Vagina (tissue), 2 donors: ENCODE results near the gene KIF3A. TPM values are rescaled to one million over a fixed set of nuclear protein-coding genes. Genes with fewer than 3 reads are reported as not detected.

Experiments
- DNase-seq, 2 donors: peaks; one replicate each; pipeline ENCODE4 v3.0.0-alpha.2; 2017; ENCODE audit errors: extremely low spot score in 2 of 2
- H3K27ac ChIP-seq: fragments of 200-600 bp; sonication (generic); one replicate; pipeline ENCODE4 v1.5.1; 2019
- H3K27me3 ChIP-seq: fragments of 200-600 bp; sonication (generic); one replicate; pipeline ENCODE4 v1.5.1; 2019
- H3K36me3 ChIP-seq, 2 donors: fragments of 200-600 bp; sonication (generic); one replicate each; pipeline ENCODE4 v1.5.1; 2017 to 2019
- H3K4me1 ChIP-seq: fragments of 200-600 bp; sonication (generic); one replicate; pipeline ENCODE4 v1.5.1; 2019
- H3K4me3 ChIP-seq, 2 donors: fragments of 200-600 bp; sonication (generic); 1 replicate in 1 of 2; 2 replicates in 1 of 2; pipeline ENCODE4 v1.5.1; 2016 to 2019
- H3K9me3 ChIP-seq: fragments of 200-600 bp; sonication (generic); one replicate; pipeline ENCODE4 v1.5.1; 2019
- POLR2A ChIP-seq, 2 donors: fragments of 450-650 bp; IDR thresholded peaks; one replicate each; pipeline ENCODE4 v1.6.1; 2017; ENCODE audit warnings: antibody characterized with exemption in 2 of 2, mild to moderate bottlenecking in 2 of 2, moderate library complexity in 2 of 2
- POLR2AphosphoS5 ChIP-seq, 2 donors: sonication (generic); formaldehyde crosslinking; IDR thresholded peaks; one replicate each; pipeline ENCODE4 v1.9.0; 2017; ENCODE audit warnings: antibody characterized with exemption in 2 of 2, mild to moderate bottlenecking in 2 of 2, low read depth in 1 of 2; ENCODE audit not compliant: insufficient read depth in 1 of 2
- intact Hi-C: fragments of 100-400 bp; cut with DNase I; formaldehyde crosslinking; loops from one replicate; pipeline ENCODE4 v1.15.1; 2023
- total RNA-seq: library from RNA; depleted of rRNA; stranded (reverse); fragments of >200 nt; gene quantifications from one replicate; pipeline ENCODE4 v1.2.3, GENCODE V29; 2016
- TF ChIP-seq, protein P1 (sequence below), 3 experiments: fragments of 450-650 bp in 2 of 3; fragments of 200-600 bp in 1 of 3; sonication (generic) in 1 of 3; IDR thresholded peaks; one replicate each; pipeline ENCODE4 v1.5.1; 2017 to 2019; ENCODE audit warnings: antibody characterized with exemption in 3 of 3, mild to moderate bottlenecking in 2 of 3, moderate library complexity in 2 of 3

KIF3A gene
- total RNA-seq, 1 donor from 2014 or later = 20.6 TPM

DNA sequence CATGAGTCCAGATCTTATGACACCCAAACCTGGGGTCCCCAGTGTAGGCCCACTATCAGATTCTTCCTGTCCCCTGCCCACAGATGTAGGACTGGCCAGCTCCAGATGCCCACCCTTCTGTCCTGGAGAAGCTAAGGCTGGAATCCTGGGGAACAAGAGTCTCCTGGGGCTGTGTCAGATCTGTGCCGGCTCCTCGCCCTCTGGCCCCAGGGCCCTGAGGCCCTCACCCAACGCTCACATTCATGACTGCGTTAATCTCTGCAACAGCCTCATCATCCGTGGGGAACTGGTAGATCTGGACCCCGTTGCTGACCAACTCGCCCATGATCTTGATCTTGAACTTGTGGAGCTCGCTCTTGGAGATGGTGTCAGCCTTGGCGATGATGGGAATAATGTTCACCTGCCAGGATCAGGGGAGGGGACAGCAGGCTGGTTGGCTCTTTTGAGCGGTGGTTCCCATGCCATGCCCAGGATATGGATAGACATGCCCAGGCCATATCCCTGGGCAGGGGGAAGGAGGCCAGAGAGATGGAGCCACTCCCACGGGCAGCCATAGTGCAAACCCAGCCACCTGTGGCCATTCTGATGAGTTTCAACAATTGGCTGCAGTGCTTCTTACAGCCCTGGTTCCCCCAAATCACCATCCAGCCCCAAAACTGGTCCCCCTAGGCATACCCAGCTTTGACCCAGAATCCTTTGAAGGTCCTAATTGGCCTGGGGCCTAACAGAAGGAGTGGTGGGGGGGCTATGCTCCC lies 25.1 kb upstream of the KIF3A start:
- no peaks in the 10 kb centered on the region for H3K27me3 ChIP-seq
- peak; percentile 71 to 89 for DNase-seq
- H3K36me3 ChIP-seq = peaks cover 4 to 42% of the 10 kb centered on the region in 2 donors
- intact Hi-C loops = no loop called here
- no peak overlapping the region for H3K27ac ChIP-seq
- TF ChIP-seq POLR2A (IDR thresholded peaks at IDR 0.05) = no peak
- TF ChIP-seq, protein P1, sequence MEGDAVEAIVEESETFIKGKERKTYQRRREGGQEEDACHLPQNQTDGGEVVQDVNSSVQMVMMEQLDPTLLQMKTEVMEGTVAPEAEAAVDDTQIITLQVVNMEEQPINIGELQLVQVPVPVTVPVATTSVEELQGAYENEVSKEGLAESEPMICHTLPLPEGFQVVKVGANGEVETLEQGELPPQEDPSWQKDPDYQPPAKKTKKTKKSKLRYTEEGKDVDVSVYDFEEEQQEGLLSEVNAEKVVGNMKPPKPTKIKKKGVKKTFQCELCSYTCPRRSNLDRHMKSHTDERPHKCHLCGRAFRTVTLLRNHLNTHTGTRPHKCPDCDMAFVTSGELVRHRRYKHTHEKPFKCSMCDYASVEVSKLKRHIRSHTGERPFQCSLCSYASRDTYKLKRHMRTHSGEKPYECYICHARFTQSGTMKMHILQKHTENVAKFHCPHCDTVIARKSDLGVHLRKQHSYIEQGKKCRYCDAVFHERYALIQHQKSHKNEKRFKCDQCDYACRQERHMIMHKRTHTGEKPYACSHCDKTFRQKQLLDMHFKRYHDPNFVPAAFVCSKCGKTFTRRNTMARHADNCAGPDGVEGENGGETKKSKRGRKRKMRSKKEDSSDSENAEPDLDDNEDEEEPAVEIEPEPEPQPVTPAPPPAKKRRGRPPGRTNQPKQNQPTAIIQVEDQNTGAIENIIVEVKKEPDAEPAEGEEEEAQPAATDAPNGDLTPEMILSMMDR (IDR thresholded peaks at IDR 0.05) = no peak
- no peak for TF ChIP-seq POLR2AphosphoS5 (IDR thresholded peaks at IDR 0.05; ENCODE audit: insufficient read depth in 1 of 2, low read depth in 1 of 2)
- H3K4me1 ChIP-seq = peaks cover 23% of the 10 kb centered on the region
- no peak overlapping the region for H3K4me3 ChIP-seq
- no peaks in the 10 kb centered on the region for H3K9me3 ChIP-seq

DNA sequence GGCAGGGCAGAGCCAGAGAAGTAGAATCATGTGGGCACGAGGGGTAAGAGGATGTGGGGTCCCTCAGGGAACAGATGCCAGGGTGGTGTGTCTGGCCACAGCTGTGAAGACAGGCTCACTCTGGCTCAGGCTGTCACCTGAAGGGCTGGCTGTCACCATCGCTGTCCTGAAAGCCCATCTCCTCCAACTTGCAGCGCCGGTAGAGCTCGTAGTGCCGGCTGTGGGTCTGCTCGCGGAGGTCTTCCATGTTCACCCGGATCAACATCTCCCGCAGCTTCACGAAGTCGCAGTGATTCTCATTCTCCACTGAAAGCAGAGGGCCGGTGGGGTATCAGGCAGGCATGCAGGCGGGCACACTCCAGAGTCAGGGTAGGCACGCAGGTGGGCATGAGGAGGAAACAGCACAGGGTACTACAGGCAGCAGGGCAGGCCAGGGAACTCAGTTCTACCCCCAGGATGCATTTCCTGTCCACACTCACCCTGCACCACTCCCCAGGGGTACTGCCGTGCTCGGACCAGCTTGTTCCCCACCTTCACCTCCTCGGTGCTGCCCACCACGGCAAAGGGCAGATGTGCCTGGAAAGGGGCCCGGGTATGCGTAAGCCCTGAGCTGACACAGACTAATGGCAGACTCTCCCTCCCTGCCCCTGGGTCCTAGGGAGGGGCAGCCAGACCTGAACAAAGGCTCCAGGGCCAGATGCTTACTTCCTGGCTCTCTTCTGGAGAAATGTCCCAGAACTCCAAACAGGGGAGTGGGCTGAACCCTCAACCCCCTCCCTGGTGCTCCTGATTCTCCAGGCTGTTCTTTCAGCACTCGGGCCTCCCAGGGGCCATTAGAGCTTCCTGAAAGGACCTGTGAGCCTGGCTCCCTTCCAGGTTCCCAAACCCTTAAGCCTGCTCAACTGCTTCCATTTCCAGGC lies 24.2 kb upstream of the KIF3A start:
- TF ChIP-seq POLR2A (IDR thresholded peaks at IDR 0.05) (no peak), POLR2AphosphoS5 (IDR thresholded peaks at IDR 0.05; ENCODE audit: insufficient read depth in 1 of 2, low read depth in 1 of 2) (no peak)
- TF ChIP-seq, protein P1 (IDR thresholded peaks at IDR 0.05) = no peak
- intact Hi-C loops = no loop called here
- no peak overlapping the region for H3K4me3 ChIP-seq
- no peaks in the 10 kb centered on the region for H3K9me3 ChIP-seq
- no peak overlapping the region for H3K27ac ChIP-seq
- peak; percentile 67 to 90 for DNase-seq
- H3K4me1 ChIP-seq = peaks cover 14% of the 10 kb centered on the region
- peaks cover 4 to 42% of the 10 kb centered on the region in 2 donors for H3K36me3 ChIP-seq
- no peaks in the 10 kb centered on the region for H3K27me3 ChIP-seq

DNA sequence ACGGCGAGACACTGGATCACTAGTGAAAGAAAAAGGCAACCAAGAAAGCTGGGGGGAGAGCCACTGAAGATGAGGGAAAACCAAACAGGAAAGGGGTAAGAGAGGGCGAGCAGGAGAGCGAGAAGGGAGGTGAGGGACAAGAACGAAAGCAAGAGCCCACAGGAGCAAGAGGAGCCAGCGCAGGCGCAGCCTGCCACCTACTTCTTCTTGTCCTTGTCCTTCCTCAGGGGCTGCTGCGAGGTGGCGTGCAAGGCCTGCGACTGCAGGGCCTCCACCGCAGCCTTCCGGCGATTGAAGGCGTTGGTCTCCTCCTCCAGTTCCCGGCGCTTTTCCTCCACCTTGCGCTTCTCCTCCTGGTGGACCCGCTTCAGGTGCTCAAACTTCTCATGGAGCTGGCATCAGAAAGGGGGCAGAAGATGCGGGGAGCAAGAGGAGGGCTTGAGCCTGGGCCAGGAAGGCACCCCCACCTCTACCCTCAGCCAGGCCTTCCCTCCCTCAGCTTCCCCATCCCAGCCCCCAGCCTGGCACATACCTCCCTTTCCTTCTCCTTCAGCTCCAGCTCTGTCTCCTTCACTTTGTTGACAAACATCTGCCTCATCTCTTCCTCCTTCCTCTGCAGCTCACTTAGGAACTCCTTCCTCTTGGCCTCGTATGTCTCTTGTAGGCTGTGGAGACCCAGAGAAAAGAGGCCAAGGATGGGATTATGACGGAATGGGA lies 23.4 kb upstream of the KIF3A start:
- TF ChIP-seq, protein P1 (IDR thresholded peaks at IDR 0.05) = no peak
- TF ChIP-seq POLR2A (IDR thresholded peaks at IDR 0.05) (no peak), POLR2AphosphoS5 (IDR thresholded peaks at IDR 0.05; ENCODE audit: insufficient read depth in 1 of 2, low read depth in 1 of 2) (no peak)
- intact Hi-C loops = no loop called here

DNA sequence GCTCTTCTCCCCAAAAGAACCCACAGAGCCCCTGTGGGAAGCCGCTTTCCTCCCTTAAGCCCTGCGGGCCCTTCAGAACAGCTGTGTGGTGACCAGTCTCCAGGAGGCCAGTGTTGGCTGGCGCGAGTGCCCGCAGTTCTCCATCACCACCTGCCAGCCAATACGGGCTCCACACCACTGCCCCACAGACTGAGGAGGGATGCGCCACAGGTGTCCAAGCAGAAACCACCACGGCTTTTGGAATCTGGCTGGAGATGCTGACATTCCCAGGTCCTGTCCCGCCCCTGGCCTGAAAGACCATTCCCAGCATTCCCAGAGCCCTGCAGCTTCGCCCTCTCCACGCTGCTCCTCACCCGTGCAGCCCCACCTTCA lies 22.7 kb upstream of the KIF3A start:
- no peaks in the 10 kb centered on the region for H3K27me3 ChIP-seq
- no peaks in the 10 kb centered on the region for H3K4me1 ChIP-seq
- intact Hi-C loops = no loop called here
- no peak overlapping the region for H3K27ac ChIP-seq
- TF ChIP-seq POLR2A (IDR thresholded peaks at IDR 0.05) (no peak), POLR2AphosphoS5 (IDR thresholded peaks at IDR 0.05; ENCODE audit: insufficient read depth in 1 of 2, low read depth in 1 of 2) (no peak)
- TF ChIP-seq, protein P1 (IDR thresholded peaks at IDR 0.05) = no peak
- H3K4me3 ChIP-seq = no peak overlapping the region
- no peaks in the 10 kb centered on the region for H3K9me3 ChIP-seq
- peak in 1 of 2 donors; percentile 70 for DNase-seq
- peaks cover 4 to 41% of the 10 kb centered on the region in 2 donors for H3K36me3 ChIP-seq

More for the DNA sequence above, 23.4 kb upstream of the KIF3A start:
- no peaks in the 10 kb centered on the region for H3K27me3 ChIP-seq
- H3K27ac ChIP-seq = no peak overlapping the region
- no peak overlapping the region for H3K4me3 ChIP-seq
- peak; percentile 62 to 82 for DNase-seq
- peaks cover 4 to 42% of the 10 kb centered on the region in 2 donors for H3K36me3 ChIP-seq
- H3K9me3 ChIP-seq = no peaks in the 10 kb centered on the region
- peaks cover 7% of the 10 kb centered on the region for H3K4me1 ChIP-seq
